ENCODE data around the gene NOTCH1.

GRCh38 chr9:136581614-136582447 lies 36.0 kb upstream of the NOTCH1 start:
- no peak for TF ChIP-seq CTCF (IDR thresholded peaks at IDR 0.05)
- no peak for TF ChIP-seq POLR2AphosphoS5 (IDR thresholded peaks at IDR 0.05)
- no peak for TF ChIP-seq POLR2A (IDR thresholded peaks at IDR 0.05)
